ENCODE data around the gene COG4.

COG4 gene

DNA sequence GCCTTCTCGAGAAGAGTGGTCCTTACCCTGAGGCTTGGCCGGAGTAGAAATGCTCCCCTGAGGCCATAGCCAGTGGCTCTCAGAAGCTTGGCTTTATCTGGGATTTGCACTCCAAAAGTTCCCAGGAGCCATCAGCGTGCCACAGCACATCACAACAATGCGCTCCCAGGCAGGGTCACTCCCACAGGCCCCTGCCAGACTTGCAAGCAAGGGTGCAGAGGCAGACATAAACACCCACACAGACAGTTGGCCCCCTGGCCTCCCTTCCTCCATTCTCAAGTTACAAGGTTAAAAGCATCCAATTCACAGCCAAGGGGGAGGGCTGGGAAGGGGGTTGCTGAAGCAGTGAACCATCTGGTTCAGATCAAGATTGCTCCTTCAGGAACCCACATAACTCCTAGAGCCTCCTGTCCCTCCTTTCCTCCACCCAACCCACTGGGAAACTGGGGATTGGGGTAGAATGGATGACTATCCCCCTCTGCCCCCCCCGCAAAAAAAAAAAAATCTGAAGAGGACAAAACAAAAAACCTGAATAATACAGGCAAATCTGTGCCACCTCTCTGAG lies 86.3 kb downstream of the COG4 start:
- H3K4me3 ChIP-seq (ENCODE audit: low read length in 2 of 2) = peak overlapping the region; percentile 46 to 79
- H3K27ac ChIP-seq (ENCODE audit: low read depth in 2 of 2, low read length in 2 of 2) = no peak overlapping the region
- no peaks in the 10 kb centered on the region for H3K9me3 ChIP-seq (ENCODE audit: control insufficient read depth in 2 of 2, low read length in 2 of 2)
- peaks cover 18 to 37% of the 10 kb centered on the region in 2 donors for H3K4me1 ChIP-seq (ENCODE audit: control insufficient read depth in 2 of 2, insufficient read depth in 2 of 2, low read length in 2 of 2)
- H3K36me3 ChIP-seq (ENCODE audit: control insufficient read depth in 2 of 2, insufficient read depth in 2 of 2, low read length in 2 of 2) = peaks cover 0 to 3% of the 10 kb centered on the region in 2 donors
- H3K9ac ChIP-seq (ENCODE audit: low read depth in 1 of 2, low read length in 2 of 2) = peak overlapping the region in 1 of 2 donors; percentile 21
- H3K27me3 ChIP-seq (ENCODE audit: control insufficient read depth in 2 of 2, insufficient read depth in 2 of 2, low read length in 2 of 2) = no peaks in the 10 kb centered on the region

DNA sequence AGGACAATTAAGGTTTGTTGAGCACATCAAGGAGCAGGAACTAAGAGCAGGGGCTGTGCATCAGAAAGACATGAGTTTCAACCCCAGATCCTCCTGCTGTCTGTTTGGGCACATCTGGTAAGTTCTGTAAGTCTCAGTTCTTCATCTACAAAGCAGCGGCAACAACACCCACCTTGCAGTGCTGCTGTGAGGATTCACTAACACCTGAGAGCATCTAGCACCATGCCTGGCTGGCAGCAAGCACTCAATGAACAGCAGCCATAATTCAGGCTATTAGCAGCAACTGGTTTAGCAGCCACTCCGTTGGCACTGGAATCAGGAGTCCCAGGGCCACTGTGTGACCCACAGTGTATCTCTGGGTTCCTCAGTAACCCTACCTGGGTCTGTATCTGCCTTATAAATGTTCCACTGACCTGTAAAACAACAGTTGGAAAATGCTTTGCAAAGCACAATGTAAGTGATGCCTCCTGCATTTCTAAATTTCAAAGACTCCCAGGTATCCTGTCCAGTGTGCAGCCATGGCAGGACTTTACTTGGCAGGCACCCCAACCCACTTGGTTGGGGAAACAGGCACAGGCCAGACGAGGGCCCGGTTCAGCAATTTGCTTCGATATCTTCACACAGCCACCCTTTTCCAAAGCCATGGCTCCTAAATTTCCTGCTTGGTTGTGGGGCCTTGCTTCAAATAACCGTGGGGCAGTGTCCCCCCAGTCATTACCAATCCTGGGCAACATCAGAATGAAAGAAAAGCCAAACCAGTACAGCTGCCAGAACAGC lies 88.7 kb downstream of the COG4 start:
- Histone ChIP-seq H3K9me3 (ENCODE audit: control insufficient read depth in 2 of 2, low read length in 2 of 2) (no peaks in the 10 kb centered on the region), H3K27me3 (ENCODE audit: control insufficient read depth in 2 of 2, insufficient read depth in 2 of 2, low read length in 2 of 2) (no peaks in the 10 kb centered on the region), H3K9ac (ENCODE audit: low read depth in 1 of 2, low read length in 2 of 2) (no peak overlapping the region), H3K36me3 (ENCODE audit: control insufficient read depth in 2 of 2, insufficient read depth in 2 of 2, low read length in 2 of 2) (peaks cover 0 to 3% of the 10 kb centered on the region in 2 donors), H3K4me1 (ENCODE audit: control insufficient read depth in 2 of 2, insufficient read depth in 2 of 2, low read length in 2 of 2) (peaks cover 32 to 49% of the 10 kb centered on the region in 2 donors), H3K4me3 (ENCODE audit: low read length in 2 of 2) (no peak overlapping the region), H3K27ac (ENCODE audit: low read depth in 2 of 2, low read length in 2 of 2) (no peak overlapping the region)

DNA sequence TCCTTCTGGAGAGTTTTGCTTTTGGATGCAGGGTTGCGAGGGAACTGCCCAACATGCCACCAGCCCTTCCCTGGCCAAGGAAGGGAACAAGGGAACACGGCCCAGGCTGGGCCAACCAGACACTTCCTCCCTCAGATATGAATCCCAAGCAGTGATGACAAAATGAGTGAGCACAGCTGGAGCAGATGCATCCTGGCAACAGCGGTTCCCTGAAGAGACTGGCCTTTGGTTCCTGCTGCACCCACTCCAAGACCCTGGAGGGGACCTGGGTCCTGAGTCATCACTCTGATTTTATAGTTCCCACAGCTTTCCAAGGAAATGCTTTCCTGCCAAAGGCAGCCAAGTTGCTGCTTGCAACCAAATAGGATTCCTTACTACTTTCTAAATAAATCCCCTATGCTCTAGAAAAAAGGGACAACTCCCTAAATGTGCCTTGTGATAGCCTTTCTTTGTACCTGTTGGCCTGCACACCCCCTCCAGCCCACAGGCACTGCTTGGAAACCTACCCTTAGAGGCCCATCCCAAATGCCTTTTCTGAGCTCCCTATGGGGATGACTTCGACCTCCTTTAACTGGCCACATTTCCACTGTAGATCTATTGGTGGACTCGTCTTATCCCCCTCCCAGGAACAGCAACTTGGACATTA lies 89.8 kb downstream of the COG4 start:
- peak overlapping the region; percentile 13 to 26 for H3K27ac ChIP-seq (ENCODE audit: low read depth in 2 of 2, low read length in 2 of 2)
- H3K4me3 ChIP-seq (ENCODE audit: low read length in 2 of 2) = no peak overlapping the region
- no peaks in the 10 kb centered on the region for H3K27me3 ChIP-seq (ENCODE audit: control insufficient read depth in 2 of 2, insufficient read depth in 2 of 2, low read length in 2 of 2)
- peaks cover 38 to 50% of the 10 kb centered on the region in 2 donors for H3K4me1 ChIP-seq (ENCODE audit: control insufficient read depth in 2 of 2, insufficient read depth in 2 of 2, low read length in 2 of 2)
- H3K9me3 ChIP-seq (ENCODE audit: control insufficient read depth in 2 of 2, low read length in 2 of 2) = no peaks in the 10 kb centered on the region
- no peak overlapping the region for H3K9ac ChIP-seq (ENCODE audit: low read depth in 1 of 2, low read length in 2 of 2)
- H3K36me3 ChIP-seq (ENCODE audit: control insufficient read depth in 2 of 2, insufficient read depth in 2 of 2, low read length in 2 of 2) = peaks cover 0 to 3% of the 10 kb centered on the region in 2 donors

DNA sequence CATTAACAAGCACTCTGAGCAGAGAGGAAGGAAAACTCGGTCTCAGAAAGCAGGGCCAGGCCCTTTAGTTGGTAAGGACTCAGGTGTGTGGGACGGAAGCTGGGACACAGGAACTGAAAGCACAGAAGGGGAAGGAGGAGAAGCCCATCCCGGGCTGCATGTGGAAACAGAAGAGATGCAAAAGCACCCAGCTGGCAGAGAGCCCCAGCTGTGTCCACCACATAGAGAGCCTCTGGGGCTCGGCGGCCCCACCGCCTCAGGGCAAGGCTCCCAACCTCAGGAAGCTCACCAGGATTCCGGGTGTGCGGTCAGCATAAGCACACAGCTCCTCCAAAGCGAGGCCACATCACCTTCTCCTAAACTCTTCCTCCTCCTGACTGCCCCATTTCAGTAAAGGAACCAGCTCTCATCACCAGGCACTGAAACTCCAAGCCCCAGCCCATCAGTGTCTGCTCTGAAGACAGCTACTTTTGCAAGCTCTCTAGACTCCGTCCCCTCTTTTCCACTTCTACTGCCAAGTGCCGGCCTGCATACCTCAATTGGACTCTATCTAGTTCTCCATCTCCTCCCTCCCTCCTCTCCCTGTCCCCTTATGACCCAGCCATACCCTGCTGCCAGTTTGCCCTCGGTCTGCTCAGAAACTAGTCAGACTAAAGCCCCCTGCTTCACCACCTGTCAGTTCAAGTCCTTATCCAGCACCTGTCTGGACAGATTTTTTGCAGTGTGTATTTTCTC lies 90.5 kb downstream of the COG4 start:
- peaks cover 0 to 3% of the 10 kb centered on the region in 2 donors for H3K36me3 ChIP-seq (ENCODE audit: control insufficient read depth in 2 of 2, insufficient read depth in 2 of 2, low read length in 2 of 2)
- H3K4me1 ChIP-seq (ENCODE audit: control insufficient read depth in 2 of 2, insufficient read depth in 2 of 2, low read length in 2 of 2) = peaks cover 41 to 52% of the 10 kb centered on the region in 2 donors
- no peak overlapping the region for H3K9ac ChIP-seq (ENCODE audit: low read depth in 1 of 2, low read length in 2 of 2)
- no peak overlapping the region for H3K4me3 ChIP-seq (ENCODE audit: low read length in 2 of 2)
- H3K9me3 ChIP-seq (ENCODE audit: control insufficient read depth in 2 of 2, low read length in 2 of 2) = no peaks in the 10 kb centered on the region
- H3K27me3 ChIP-seq (ENCODE audit: control insufficient read depth in 2 of 2, insufficient read depth in 2 of 2, low read length in 2 of 2) = no peaks in the 10 kb centered on the region
- peak overlapping the region in 1 of 2 donors; percentile 26 for H3K27ac ChIP-seq (ENCODE audit: low read depth in 2 of 2, low read length in 2 of 2)

DNA sequence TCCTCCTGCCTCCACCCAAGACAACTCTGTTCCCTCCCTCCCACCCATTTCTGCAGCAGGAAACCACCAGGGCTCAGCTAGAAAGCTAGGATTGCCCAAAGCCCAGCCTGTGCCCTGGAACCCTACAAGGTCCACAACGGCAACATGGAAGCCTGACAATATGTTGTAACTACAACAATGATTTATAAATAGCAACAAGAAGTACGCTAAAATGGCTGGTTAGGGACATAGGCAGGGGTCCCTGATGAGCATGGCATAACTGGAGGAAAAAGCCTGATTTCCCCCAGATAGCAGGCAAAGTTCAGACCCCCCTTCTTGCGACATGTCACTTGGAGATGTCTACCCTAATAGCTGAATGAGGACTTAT lies 91.0 kb downstream of the COG4 start:
- H3K9ac ChIP-seq (ENCODE audit: low read depth in 1 of 2, low read length in 2 of 2) = no peak overlapping the region
- no peak overlapping the region for H3K4me3 ChIP-seq (ENCODE audit: low read length in 2 of 2)
- peaks cover 46 to 52% of the 10 kb centered on the region in 2 donors for H3K4me1 ChIP-seq (ENCODE audit: control insufficient read depth in 2 of 2, insufficient read depth in 2 of 2, low read length in 2 of 2)
- H3K27ac ChIP-seq (ENCODE audit: low read depth in 2 of 2, low read length in 2 of 2) = no peak overlapping the region
- H3K36me3 ChIP-seq (ENCODE audit: control insufficient read depth in 2 of 2, insufficient read depth in 2 of 2, low read length in 2 of 2) = peaks cover 0 to 3% of the 10 kb centered on the region in 2 donors
- H3K27me3 ChIP-seq (ENCODE audit: control insufficient read depth in 2 of 2, insufficient read depth in 2 of 2, low read length in 2 of 2) = no peaks in the 10 kb centered on the region
- H3K9me3 ChIP-seq (ENCODE audit: control insufficient read depth in 2 of 2, low read length in 2 of 2) = no peaks in the 10 kb centered on the region

DNA sequence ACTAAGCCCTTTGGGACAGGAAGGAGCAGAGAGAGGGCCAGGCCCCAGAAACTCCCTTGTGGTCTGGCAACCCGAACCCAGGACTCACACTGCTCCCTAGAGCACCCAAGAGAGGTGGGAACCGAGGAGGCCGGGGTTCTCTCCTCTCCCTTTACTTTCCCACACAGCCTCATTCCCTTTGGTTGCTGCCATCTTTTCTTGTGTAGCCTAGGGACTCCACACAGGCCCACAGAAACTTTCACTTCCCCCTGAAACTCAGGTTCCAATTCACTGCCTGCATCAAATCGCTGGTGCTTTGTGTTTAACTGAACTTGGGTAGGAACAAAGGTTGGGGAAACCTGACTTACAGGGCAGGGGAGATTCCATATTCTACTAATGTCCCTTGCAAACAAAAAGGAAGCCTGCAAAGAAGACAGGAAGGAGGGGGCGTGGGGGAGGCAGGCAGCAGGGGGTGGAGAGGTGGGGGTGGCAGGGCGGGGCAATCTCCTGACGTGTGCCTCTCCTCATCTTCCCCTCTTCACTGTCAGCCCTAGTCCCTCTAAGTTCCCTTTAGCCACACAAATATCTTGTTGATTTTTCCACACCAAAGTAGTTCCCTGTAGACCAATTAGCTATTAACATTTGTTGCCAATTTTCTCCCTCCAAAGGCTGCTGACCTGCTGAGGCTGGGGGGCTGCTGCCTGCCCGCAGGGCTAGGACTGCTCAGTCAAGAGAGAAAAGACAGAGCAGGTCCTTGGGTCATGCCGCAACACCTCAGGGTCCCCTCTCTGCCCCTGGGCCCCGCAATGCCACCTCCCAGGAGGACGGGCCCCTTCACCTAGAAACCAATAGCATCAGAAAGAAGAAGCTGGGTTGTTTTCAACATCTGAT lies 92.5 kb downstream of the COG4 start:
- H3K36me3 ChIP-seq (ENCODE audit: control insufficient read depth in 2 of 2, insufficient read depth in 2 of 2, low read length in 2 of 2) = peaks cover 0 to 3% of the 10 kb centered on the region in 2 donors
- peaks cover 46 to 51% of the 10 kb centered on the region in 2 donors for H3K4me1 ChIP-seq (ENCODE audit: control insufficient read depth in 2 of 2, insufficient read depth in 2 of 2, low read length in 2 of 2)
- H3K4me3 ChIP-seq (ENCODE audit: low read length in 2 of 2) = peak overlapping the region in 1 of 2 donors; percentile 31
- H3K9me3 ChIP-seq (ENCODE audit: control insufficient read depth in 2 of 2, low read length in 2 of 2) = no peaks in the 10 kb centered on the region
- H3K9ac ChIP-seq (ENCODE audit: low read depth in 1 of 2, low read length in 2 of 2) = peak overlapping the region in 1 of 2 donors; percentile 49
- no peaks in the 10 kb centered on the region for H3K27me3 ChIP-seq (ENCODE audit: control insufficient read depth in 2 of 2, insufficient read depth in 2 of 2, low read length in 2 of 2)
- H3K27ac ChIP-seq (ENCODE audit: low read depth in 2 of 2, low read length in 2 of 2) = peak overlapping the region; percentile 13 to 78

All from mucosa of rectum (tissue), 2 donors.